ENCODE results near the gene CRTC3. TPM values are rescaled to one million over a fixed set of nuclear protein-coding genes. Genes with fewer than 3 reads are reported as not detected.

Gene CRTC3
- total and polyA plus RNA-seq, 2 of the 4 experiments (the other 2 are of a cell fraction) = 4.7 to 14.8 TPM

GRCh38 chr15:90586948-90587347 is 57.2 kb downstream of the CRTC3 start:
- no peak for ATAC-seq (ENCODE audit: low read depth)
- CTCF ChIA-PET = interaction anchor here (0.6 kb wide), 1 partner anchor 8 kb away, joined by 4 read pairs; no protein-coding TSS in a partner anchor
- no TSS peak for BruUV-seq (replicated peaks)

More at GRCh38 chr15:90586948-90587347, 57.2 kb downstream of the CRTC3 start:
- Histone ChIP-seq H3K9ac (ENCODE audit: low read depth, low read length) (no peak overlapping the region), H2BK20ac (ENCODE audit: low read depth, low read length) (no peak overlapping the region), H4K5ac (ENCODE audit: low read depth, low read length) (no peak overlapping the region), H3K27ac (ENCODE audit: insufficient read depth, low read length) (no peak overlapping the region), H3K14ac (replicated peaks; ENCODE audit: low read depth, low read length) (no peak overlapping the region), H4K8ac (ENCODE audit: low read depth in 2 of 2, low read length in 2 of 2) (no peak overlapping the region), H3K36me3 (ENCODE audit: control insufficient read depth, insufficient read depth, low read length) (peaks cover 4% of the 10 kb centered on the region; the same call in 1 of the 2 replicates), H3K56ac (ENCODE audit: extremely low read depth, insufficient read depth, low read length) (no peak overlapping the region), H3K9me1 (ENCODE audit: insufficient read depth, low read length) (peaks cover 15% of the 10 kb centered on the region), H2BK5ac (ENCODE audit: low read depth, low read length, poor library complexity, severe bottlenecking) (no peak overlapping the region), H2AK5ac (ENCODE audit: low read depth, low read length) (no peak overlapping the region), H3K23ac (ENCODE audit: low read depth, low read length) (no peak overlapping the region), H4K20me1 (ENCODE audit: insufficient read depth, low read length) (peaks cover 24% of the 10 kb centered on the region), H2AFZ (replicated peaks; ENCODE audit: low read length, poor library complexity) (no peak overlapping the region), H3K79me1 (ENCODE audit: low read depth in 1 of 2, low read length in 2 of 2) (peaks cover 28 to 86% of the 10 kb centered on the region in 2 experiments), H3K9me3 (ENCODE audit: control insufficient read depth, insufficient read depth, low read length) (no peaks in the 10 kb centered on the region), H3K4me3 (ENCODE audit: insufficient read depth, low read depth, low read length) (no peak overlapping the region), H3K4ac (ENCODE audit: low read depth, low read length) (no peak overlapping the region), H3K4me2 (ENCODE audit: low read depth, low read length) (no peak overlapping the region), H3K27me3 (ENCODE audit: control insufficient read depth, insufficient read depth, low read length) (no peaks in the 10 kb centered on the region), H2BK15ac (ENCODE audit: low read depth, low read length) (no peak overlapping the region), H3K4me1 (ENCODE audit: control insufficient read depth, insufficient read depth, low read length) (peaks cover 14% of the 10 kb centered on the region), H3K18ac (ENCODE audit: low read depth, low read length) (no peak overlapping the region), H2AK9ac (replicated peaks; ENCODE audit: low read depth, low read length, poor library complexity) (no peak overlapping the region), H4K91ac (ENCODE audit: insufficient read depth, low read depth, low read length) (no peak overlapping the region), H2BK120ac (ENCODE audit: low read depth, low read length) (no peak overlapping the region)
- TF ChIP-seq CTCF (conservative IDR thresholded peaks at IDR 0.05; ENCODE audit: low read depth, low read length) = no peak
- TF ChIP-seq NFE2L2 (IDR thresholded peaks at IDR 0.05; ENCODE audit: low read depth, low read length) = no peak
- no peak for TF ChIP-seq USF2 (IDR thresholded peaks at IDR 0.05; ENCODE audit: low read depth, low read length)
- TF ChIP-seq MXI1 (IDR thresholded peaks at IDR 0.05; ENCODE audit: borderline replicate concordance, low read depth, low read length) = no peak
- TF ChIP-seq MAFK (IDR thresholded peaks at IDR 0.05; ENCODE audit: low read depth, low read length) = no peak
- TF ChIP-seq ELK1 (IDR thresholded peaks at IDR 0.05; ENCODE audit: borderline replicate concordance, low read depth, low read length) = no peak
- no peak for TF ChIP-seq BHLHE40 (IDR thresholded peaks at IDR 0.05; ENCODE audit: low read depth, low read length)
- no peak for TF ChIP-seq FOS (IDR thresholded peaks at IDR 0.05; ENCODE audit: low read depth, low read length)
- TF ChIP-seq RFX5 (IDR thresholded peaks at IDR 0.05; ENCODE audit: low read depth, low read length) = no peak
- TF ChIP-seq RCOR1 (IDR thresholded peaks at IDR 0.05; ENCODE audit: insufficient replicate concordance, low read length) = no peak
- no peak for TF ChIP-seq CHD1 (IDR thresholded peaks at IDR 0.05; ENCODE audit: low read depth, low read length)
- TF ChIP-seq POLR2A (IDR thresholded peaks at IDR 0.05; ENCODE audit: low read depth, low read length) = no peak
- TF ChIP-seq MAZ (IDR thresholded peaks at IDR 0.05; ENCODE audit: borderline replicate concordance, low read depth, low read length) = no peak
- no peak for TF ChIP-seq SMC3 (IDR thresholded peaks at IDR 0.05; ENCODE audit: low read depth, low read length)
- intact Hi-C loops (cut with micrococcal nuclease) = no loop called here
- no peak for DNase-seq
- POLR2A ChIA-PET (ENCODE audit: unreplicated experiment) = no interaction called here
- dilution Hi-C loops (cut with HindIII; ENCODE audit: low sequenced_read_pairs, unreplicated experiment) = no loop called here
- no CpG with 5 or more reads among the region's 5 CpGs for WGBS, 2 experiments (ENCODE audit: extremely low coverage in 2 of 2, insufficient read length in 1 of 2)
- in situ Hi-C loops (cut with MboI; ENCODE audit: low sequenced_read_pairs) = no loop called here
